Activated CD4-positive, alpha-beta T cell treated with anti-CD3 and anti-CD28 coated beads for 48 hours (primary cell): ENCODE measurements around the gene PGAP6.
A peak's percentile ranks its signal among the peaks of the same experiment; 100 is the strongest.
"Not testable (repeated sequence)": the region's sequence is repeated elsewhere in the genome, so short reads cannot be mapped to it uniquely, and the experiment has no call there.

Experiments used
- DNase-seq: peaks from one replicate; pipeline ENCODE4 v3.0.0-alpha.2; 2020

PGAP6 gene

DNA sequence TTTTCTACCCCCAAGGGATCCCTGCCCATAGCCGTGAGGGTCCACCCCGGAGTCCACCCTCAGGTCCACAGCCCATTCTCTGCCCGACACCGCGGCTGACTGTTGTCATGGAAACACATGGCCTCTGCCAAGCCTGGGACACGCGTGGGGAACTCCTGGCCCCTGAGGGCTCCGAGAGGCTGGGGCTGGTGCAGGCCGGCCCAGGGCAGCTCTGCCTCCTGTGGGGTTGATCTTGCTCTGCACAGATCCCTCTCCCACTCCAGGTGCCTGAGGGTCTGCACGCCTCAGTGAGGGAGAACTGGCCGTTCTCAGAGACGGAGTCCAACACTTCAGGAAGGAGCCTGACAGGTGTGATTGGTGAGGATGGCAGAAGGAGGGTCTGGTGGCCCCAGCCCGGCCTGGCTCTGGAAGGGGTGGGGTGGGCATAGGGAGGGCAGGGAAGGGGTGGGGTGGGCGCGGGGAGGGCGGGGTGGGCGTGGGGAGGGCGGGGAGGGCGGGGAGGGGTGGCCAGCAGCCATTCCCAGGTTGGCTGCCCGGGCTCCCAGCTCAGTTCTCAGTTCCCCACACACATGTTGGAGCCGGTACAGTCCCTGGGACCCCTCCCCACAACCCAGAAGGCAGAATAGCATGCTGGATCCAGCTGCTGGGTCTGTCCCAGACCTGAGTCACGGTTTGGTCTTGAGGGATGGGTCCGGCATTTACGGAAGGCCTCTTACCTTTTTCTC lies 17.9 kb downstream of the PGAP6 start:
- DNase-seq, result no peak

DNA sequence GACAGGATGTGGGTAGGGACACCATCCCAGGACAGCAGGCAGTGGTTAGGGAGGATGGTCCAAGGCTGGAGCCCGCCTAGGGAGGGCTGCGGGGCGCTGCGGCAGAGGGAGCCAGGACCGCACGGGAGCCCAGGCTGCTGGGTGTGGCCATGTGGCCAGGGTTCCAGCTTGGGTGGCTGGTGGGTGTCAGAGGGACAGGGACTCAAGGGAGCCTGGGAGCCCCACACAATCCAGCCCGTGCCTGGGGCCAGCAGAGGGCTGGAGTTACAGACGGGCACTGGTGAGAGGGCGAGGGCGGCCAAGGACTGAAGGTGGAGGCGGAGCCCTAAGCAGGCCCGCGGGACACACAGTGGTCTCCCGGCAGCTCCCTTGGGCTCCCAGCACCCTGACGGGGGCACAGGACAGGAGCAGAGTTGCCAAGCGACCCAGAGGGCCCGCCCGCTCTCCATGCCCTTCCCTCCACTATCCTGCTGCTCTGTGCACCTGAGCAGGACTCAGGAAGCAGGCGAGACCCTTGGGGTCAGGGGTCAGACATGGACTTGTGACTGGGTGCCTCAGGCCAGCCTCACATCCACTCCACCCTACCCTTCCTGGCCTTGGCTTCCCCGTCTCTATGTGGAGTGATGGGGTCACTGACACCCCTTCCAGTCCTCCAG lies 18.5 kb downstream of the PGAP6 start:
- no peak for DNase-seq

DNA sequence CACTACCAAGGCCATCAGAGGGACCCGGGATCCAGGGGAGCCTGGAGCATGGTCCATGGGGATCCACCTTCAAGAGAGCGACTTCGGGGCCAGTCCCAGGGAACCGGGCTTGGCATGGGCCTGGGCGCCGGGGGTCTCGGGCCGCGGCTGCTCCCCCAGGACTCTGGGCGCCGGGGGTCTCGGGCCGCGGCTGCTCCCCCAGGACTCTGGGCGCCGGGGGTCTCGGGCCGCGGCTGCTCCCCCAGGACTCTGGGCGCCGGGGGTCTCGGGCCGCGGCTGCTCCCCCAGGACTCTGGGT lies 19.1 kb downstream of the PGAP6 start:
- DNase-seq, result not testable (repeated sequence)

DNA sequence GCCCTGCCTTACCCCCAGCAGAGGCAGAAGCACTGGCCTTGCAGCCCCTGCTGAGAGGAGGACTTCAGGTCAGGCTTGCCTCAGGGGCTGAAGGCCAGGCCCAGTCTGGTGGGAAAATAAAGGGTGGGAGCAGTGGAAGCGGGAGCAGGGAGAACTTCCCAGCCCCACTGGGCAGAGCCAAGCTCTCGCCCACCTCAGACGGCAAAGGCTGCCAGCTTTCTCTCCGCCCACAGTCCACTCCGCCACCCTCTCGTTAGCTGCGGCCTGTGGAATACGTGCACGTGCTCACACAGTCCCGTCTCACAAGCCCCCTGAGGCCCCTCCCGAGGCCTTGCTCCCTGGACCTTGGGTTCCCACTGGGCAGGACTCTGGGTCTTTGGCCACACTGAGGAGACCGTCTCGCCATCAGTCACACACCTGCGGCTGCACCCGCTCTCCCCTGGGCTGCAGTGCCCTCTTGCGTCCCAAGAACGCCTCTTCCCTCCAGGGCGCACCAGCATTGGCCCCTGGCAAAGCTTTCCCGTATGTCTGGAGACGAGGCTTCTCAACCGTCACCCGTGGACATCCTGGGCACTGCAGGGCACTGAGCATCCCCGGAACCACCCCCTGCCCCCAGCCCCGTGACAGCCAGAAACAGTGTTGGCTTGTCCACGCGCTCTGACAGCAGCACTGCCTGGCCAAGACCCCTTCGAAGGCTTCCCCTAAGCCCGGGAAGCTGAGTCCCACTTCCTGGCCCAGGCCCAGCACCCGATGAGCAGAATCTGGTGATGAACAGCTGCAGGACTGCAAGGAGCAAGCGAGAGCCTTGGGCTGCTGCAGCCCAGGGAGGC lies 19.7 kb downstream of the PGAP6 start:
- peak; percentile 81 for DNase-seq

DNA sequence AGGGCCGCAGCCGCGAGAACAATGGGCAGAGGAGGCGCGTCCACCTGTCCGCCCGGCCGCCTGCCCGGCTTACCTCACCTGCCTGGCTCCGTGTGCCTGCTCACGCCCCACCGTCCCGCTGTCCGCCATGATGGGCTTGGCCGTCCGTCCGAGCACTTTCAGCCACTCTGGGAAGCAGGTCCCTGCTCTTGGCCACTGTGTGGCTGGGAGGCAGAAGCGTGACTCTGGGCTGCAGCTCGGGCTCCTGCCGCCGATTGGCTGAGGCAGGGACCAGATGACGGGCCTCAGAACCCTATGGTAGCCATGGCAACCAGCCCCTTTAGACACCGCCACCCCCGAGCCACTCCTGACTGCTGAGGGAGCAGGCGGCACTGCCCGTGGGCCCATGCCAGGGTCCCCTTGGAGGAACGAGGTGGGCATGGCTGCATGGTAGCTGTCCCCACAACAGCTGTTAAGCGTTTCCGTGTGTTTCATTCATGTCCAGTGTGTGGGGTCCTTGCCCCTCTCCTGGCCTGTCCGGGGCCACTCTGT lies 20.4 kb downstream of the PGAP6 start:
- DNase-seq, result no peak

DNA sequence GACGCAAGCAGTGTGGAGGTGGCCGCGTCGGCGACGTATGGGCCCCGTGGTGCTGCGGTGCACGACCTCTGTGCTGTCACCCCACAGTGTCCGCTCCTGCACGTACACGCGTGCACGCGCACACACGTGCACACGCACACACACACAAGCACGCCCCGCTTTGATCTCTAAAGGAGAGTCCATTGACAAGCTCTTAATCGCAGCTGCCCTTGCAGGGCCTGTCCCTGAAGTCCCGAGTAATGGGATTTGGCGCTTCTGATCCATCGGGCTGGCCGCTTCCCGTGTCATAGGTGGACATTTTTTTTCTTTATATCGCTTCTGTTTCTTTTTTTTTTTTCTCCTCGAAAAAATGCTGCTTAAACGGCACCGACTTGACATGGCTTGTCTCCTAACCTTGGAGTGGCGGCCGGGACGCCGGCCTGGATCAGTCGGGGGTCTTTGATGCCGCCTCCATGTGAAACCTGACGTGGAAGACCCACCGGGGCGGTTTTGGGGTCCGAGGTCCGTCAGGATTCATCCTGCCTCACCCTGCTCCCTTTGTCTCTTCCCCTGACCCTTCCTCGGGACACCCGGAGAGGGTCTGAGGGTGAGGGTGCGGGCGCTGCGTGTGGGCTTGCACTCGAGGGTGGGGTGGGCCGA lies 21.0 kb downstream of the PGAP6 start:
- DNase-seq, result no peak

DNA sequence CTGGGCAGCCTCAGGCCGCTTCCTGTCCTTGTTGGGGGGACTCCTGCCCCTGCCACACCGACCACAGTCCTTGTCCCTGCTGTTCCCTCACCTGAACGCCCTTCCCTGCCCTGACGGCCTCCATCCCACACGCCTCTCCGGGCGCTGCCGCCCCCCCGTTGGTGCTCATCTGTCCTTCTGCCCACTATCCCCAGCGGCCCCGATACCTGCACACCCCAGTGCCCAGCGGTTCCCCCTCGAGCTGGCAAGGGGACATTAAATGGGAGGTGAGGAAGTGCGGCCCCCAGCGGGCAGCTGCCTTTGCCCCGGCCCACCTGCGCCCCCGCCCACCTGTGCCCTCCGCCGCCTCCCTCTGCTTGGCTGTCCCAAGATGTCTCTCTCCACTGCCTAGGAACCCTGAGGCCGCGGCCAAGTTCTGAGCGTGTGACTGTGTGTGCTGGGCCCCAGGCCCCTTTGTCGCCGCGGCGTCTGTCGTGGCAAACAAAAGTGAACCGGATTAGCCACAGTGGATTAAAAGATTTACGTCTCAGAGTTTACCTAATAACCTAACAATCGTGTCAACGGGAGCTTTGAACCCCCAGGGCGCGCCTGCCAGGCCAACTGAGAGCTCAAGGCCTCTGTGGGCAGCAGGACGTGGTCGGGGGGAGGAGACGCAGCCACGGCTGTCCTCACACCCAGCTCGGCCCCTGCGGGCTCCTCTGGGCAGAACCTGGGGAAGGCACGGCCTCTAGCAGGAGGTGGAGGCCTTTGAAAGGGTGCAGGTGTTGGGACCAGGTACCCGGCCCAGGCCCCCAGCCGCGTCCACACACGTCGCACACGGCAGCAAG lies 21.7 kb downstream of the PGAP6 start:
- no peak for DNase-seq

DNA sequence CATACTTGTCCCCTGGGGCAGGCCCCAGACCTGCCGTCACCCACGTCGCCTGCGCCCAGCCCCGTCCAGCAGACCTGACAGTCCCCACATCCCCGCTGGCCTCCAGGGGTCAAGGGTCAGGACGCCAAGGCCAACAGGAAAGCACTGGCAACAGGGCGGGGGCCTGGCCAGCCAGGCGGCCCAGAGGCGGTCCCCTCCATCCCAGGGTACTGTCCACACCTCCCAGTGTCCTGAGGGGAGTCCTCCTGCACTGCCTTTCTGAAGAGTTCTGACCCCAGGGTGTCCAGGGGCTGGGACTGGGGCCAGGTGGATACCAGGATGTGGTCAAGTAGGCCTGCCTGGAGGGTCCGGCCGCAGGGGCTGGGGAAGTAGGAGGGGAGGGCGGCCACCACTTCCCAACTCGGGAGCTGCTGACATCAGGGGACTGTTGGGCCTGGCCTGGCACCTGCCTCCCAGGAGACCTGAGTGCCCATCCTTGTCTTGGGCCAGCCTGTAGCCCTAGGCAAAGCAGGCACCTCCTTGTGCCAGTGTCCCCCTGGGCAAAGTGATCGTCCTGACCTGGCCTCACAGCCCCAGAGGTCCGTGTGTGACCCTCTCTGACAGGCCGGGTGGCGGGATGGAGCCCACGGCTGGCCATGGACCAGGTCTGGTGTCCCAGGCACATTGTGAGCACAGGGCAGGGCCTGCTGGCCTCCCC lies 22.6 kb downstream of the PGAP6 start:
- DNase-seq, result no peak

DNA sequence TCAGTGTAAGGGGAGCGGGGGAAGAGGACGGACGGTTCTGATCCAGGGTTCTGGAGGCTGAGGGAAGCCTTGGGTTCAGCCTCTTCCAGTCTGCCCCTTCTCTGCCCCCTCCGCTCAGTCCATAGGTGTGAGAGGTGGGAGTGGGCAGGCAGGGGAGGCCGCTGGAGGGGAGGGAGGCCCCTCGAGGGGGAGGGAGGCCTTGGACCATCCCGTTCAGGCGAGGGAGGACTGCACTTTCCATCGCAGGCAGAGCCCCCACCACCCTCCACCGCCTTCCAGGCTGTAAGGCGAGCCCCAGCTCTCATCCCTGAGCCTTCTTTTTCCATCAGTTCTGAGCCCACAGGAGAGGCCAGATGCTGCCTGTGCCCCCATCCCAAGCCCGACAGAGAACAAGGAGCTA lies 25.0 kb downstream of the PGAP6 start:
- no peak for DNase-seq

DNA sequence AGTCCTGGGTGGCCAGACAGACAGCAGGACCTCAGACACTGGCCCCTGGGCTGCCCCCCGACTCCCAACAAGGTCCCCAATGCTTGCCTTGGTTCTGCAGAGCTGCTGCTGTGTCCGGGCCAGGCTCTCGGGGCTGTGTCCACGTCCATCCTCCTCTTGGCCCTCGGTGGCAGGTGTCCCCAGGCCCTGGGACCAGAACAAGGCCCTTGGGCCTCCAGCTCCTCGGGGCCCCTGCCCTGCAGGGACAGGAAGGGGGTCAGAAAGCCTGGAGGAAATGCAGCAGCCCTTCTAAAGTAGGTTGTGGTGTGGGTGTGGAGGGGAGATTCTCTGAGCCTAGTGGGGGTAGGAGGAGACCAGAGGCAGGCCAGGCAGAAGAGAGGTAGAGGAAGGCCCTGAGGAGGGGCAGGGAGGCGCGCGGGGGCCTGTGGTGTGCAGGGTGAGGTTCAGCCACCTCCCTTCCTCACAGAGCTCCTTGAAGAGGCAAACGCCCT lies 26.8 kb downstream of the PGAP6 start:
- no peak for DNase-seq

DNA sequence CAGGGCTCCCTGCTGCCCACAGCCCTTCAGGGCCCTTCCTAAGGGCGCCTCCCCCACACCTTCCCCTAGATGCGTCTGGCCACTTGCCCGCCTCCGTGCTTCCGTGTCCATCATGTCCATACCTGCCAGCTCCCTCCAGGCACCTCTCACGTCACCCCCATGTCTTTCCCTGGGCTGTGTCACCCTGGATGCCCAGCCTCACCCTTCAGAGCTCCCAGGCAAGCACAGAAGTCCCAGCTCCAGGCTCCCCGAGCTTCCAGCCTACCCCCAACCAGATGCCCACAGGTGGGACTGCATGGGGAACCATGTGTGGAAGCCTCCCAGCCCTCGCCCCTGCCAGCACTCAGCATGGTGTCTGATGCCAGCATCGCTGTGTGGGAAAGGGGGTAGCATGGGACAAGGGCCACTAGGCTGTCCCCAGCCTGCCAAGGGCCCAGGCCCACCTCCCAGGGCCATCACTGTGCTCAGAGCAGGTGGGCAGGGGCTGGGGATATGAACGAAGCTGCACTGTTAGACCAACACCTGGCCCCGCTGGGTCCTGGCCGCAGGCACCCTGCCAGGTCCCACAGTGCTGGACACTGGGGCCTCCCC lies 27.4 kb downstream of the PGAP6 start:
- DNase-seq, result no peak

DNA sequence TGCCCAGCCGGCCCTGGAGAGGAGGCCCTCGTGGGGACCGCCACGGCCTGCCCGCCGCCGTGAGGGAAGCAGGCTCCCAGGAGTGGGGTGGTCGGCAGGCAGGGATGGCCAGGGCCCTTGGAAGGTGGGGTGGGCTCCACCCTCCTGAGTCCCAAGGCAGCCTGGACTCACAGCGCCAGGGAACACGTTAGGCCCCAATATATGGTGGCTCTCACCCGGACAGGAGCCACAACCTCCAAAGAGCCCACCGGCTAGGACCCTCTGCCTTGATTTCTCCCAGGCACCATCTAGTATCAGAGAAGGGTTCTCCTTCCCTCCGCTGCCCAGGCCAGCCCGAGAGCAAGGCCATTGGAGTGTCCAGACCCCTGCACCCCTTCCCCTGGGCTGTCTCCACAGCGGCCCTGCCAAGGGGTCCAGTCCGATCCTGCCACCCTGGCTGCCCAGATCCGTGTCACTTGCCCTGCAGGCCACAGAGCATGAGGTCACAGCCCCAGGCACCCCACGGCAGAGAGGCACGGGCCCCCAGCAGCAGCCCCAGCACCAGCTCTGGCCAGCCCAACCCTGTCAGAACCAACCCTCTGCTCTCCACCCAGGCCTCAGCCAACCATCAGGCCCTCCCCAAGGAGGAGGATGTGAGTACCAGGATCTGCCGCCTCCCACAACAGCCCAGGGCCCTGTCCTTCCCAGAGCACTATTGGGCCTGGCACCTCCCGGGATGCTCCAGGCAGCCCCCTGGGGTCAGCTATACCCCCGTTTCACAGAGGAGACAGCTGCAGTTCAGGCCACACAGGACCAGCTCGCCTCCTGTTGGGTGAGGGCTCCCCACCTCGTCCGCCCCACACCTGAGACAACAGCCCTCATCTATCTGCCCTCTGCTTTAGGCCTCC lies 28.1 kb downstream of the PGAP6 start:
- no peak for DNase-seq

DNA sequence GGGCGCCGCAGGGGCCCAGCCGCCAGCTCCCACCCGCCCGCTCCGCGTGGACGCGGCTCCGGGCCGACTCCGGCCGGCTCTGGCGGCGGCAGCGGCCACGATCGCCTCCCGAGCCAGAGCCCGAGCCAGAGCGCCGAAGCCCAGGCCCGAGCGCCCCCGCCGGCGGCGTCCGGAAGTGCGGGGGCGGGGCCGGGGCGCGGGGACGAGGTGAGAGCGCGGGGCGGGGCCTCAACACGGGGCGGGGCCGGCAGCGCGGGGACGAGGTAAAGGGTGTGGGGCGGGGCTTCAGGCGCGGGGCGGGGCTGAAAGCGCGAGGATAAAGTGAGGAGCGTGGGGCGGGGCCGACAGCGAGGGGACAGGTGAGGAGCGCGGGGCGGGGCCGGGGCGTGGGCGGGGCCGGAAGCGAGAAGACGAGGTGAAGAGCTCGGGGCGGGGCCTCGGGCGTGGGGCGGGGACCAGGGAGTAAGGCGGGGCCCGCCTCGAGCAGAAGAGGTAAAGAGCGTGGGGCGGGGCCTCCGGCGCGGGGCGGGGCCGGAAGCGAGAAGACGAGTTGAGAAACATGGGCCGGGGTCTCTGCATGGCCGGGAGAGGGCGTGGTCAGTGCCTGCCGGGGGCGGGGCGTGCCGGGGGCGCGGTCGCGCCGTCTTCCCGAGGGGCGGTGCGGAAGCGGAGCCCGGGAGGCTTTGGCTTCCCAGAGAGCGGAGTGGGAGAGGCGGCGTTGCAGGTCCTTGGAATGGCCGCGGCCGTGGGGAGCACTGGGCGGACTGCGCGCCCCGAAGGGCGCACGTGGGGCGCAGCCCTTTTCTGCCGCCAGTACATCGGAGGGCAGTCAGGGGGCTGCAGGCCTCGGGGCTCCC lies 29.0 kb downstream of the PGAP6 start, which contains the start of gene AXIN1:
Gene AXIN1, minus strand, starts transcription at position 177 of the 857 bp plus-strand sequence. CDS start 5,698 bp downstream, outside the sequence.
- peak; percentile 100 for DNase-seq

DNA sequence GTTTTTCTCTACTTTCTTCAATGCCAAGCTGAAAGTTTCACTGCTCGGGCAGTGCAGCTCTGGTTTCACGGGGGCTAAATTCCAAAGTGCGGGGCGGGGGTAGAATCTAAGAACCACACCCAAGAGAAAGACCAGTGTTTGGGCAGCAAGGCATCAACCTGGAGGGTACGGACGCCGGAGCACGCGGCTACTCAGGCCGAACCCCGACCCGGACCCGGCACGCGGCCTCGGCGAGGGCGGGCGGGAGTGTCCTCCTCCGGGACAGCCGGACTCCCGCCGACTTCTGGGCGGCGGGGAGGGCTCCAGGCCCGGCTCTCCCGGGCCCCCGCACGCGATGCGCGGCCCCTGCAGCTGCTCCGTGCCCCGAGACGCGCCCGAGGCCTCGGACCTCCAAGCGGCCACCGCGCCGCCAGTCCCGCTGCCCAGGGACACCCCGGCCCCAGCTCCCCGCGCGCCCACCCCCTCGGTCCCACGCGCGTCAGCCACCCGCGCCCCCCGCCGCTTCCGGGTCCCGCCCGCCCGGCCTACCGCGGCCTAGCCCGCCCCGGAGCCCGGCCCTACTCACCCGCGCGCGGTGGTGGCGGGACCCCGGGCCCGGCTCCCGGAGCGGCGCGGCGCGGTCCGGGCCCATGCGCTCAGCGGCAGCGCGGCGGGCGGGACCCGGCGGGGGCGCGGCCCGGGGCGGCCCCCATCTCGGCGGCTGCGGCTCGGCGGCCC lies 29.8 kb downstream of the PGAP6 start:
- DNase-seq, result no peak

DNA sequence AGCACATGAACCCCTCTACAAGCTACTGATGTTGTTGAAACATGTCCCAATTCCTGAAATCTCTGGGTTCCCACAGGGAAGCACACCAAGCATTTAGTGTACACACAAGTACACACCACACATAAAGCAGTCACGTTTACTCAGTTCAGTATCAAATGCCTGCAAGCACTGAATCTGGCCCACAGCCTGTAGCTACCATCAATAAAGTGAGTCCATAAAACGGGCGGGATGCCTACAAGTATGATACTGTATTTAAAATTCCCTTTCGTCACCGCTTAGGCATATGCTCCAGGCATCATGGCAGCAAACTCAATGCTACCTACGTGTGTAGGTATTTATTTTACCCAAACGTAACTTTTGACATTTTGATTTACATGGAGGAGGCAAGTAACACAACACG lies 31.6 kb downstream of the PGAP6 start:
- no peak for DNase-seq

DNA sequence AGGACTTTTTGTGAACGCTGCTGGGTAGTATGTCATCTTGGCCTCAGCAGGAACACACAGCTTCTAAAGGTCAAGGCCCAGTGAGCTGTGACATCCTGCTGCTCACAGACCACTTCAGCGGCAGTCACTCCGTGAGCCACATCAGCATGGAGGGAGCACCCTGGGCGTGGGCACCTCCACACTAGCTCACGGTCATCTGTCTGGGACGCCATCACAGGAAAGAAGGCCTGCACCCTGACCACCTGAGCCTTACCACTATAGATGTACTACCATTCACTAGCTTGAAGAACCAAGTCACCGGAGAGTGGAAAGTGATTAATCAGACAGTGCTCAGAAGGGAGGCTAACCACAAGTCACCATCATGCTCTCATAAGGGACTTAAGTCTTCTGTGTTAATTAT lies 32.6 kb downstream of the PGAP6 start:
- DNase-seq, result no peak

DNA sequence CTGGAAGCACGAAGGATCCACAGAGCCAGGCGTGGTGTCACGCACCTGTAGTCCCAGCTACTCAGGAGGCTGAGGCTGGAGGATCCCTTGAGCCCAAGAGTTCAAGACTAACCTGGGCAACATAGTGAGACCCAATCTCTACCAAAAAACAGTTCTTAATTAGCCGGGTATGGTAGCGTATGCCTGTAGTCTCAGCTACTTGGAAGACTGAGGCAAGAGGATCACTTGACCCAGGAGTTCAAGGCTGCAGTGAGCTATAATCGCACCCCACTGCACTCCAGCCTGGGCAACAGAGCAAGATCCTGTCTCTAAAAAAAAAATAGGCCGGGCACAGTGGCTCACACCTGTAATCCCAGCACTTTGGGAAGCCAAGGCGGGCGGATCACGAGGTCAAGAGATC lies 33.3 kb downstream of the PGAP6 start:
- not testable (repeated sequence) for DNase-seq

DNA sequence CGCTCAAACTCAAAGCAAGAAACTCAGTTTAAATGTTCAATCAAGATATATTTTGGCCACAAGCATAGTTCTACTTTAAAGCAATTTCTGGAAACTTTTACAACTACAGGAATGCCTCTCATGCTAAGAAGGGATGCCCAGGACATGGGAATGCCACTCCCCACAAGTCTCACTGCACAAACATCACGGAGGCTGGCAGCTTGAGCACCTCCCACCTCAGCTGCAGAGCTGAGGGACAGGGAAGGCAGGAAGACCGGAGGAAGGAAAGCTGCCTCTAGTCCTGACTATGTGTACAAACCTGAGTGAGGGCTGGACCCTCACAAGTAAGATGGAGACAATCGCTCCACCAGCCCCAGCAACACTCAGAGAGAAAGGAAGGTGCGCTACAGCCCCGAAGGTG lies 34.6 kb downstream of the PGAP6 start:
- no peak for DNase-seq
